Common myeloid progenitor, CD34-positive (primary cell): ENCODE measurements around the gene IQSEC2.
A peak's percentile ranks its signal among the peaks of the same experiment; 100 is the strongest.

Source experiments
- CTCF ChIA-PET: fragments of 350-600 bp; sonication (Branson Sonifier 250); formaldehyde crosslinking; loops from one replicate; lab custom pipeline; 2021; ENCODE audit warnings: antibody characterized with exemption; lab: Charles Lee
- POLR2A ChIA-PET: fragments of 350-600 bp; sonication (Branson Sonifier 250); formaldehyde crosslinking; loops from one replicate; lab custom pipeline; 2021; ENCODE audit warnings: antibody characterized with exemption; lab: Charles Lee
- DNase-seq, 3 donors: peaks; one replicate each; pipeline versions ENCODE4 v3.0.0 to v3.0.0-alpha.2; 2013
- H3K27ac ChIP-seq, 2 experiments: 1 replicate in 1 of 2; 2 replicates in 1 of 2; pipeline ENCODE4 v1.7.0; 2013; ENCODE audit warnings: inconsistent platforms in 2 of 2, low read length in 2 of 2, mild to moderate bottlenecking in 2 of 2, low read depth in 1 of 2, moderate library complexity in 1 of 2; ENCODE audit not compliant: severe bottlenecking in 2 of 2, insufficient read depth in 1 of 2, poor library complexity in 1 of 2
- H3K27me3 ChIP-seq, 5 experiments: replicated peaks in 2 of 5; 1 replicate in 3 of 5; 2 replicates in 2 of 5; pipeline versions ENCODE4 v1.6.1 to v1.7.0; 2013; ENCODE audit warnings: low read length in 4 of 5, mild to moderate bottlenecking in 2 of 5, moderate library complexity in 2 of 5, inconsistent platforms in 1 of 5; ENCODE audit not compliant: insufficient read depth in 5 of 5, control insufficient read depth in 4 of 5
- H3K36me3 ChIP-seq, 4 experiments: 1 replicate in 2 of 4; 2 replicates in 2 of 4; pipeline versions ENCODE4 v1.6.1 to v1.7.0; 2013; ENCODE audit warnings: low read length in 3 of 4, control low read depth in 1 of 4, mild to moderate bottlenecking in 1 of 4; ENCODE audit not compliant: control insufficient read depth in 4 of 4, insufficient read depth in 4 of 4
- H3K4me1 ChIP-seq, 4 experiments: 1 replicate in 3 of 4; 2 replicates in 1 of 4; pipeline versions ENCODE4 v1.6.1 to v1.7.1; 2013; ENCODE audit warnings: low read length in 3 of 4, mild to moderate bottlenecking in 3 of 4, control low read depth in 1 of 4, inconsistent platforms in 1 of 4, moderate library complexity in 1 of 4; ENCODE audit not compliant: control insufficient read depth in 4 of 4, insufficient read depth in 4 of 4; ENCODE audit errors: control extremely low read depth in 1 of 4
- H3K4me3 ChIP-seq, 7 experiments: 1 replicate in 4 of 7; 2 replicates in 3 of 7; pipeline versions ENCODE4 v1.5.1 to v1.7.0; 2013; ENCODE audit warnings: mild to moderate bottlenecking in 7 of 7, low read length in 6 of 7, moderate library complexity in 6 of 7, inconsistent platforms in 2 of 7, low read depth in 2 of 7, control low read depth in 1 of 7; ENCODE audit not compliant: insufficient read depth in 4 of 7, control insufficient read depth in 1 of 7; ENCODE audit errors: extremely low read depth in 1 of 7
- H3K9me3 ChIP-seq, 5 experiments: 1 replicate in 4 of 5; 2 replicates in 1 of 5; pipeline versions ENCODE4 v1.6.1 to v1.7.1; 2013; ENCODE audit warnings: low read length in 4 of 5, mild to moderate bottlenecking in 2 of 5, inconsistent platforms in 1 of 5, low read depth in 1 of 5, moderate library complexity in 1 of 5; ENCODE audit not compliant: control insufficient read depth in 4 of 5, insufficient read depth in 2 of 5; ENCODE audit errors: control extremely low read depth in 1 of 5
- WGBS: methylation state at CpG from one replicate; pipeline ENCODE4 v1.1.5; 2013; ENCODE audit not compliant: insufficient coverage; 5-methylcytosine and 5-hydroxymethylcytosine counted together

IQSEC2 gene

GRCh38 chrX:53269536-53270107, 11.8 kb downstream of the IQSEC2 start:
- WGBS, result 92% methylated on average over 14 of the region's 14 CpGs
- no peak overlapping the region for H3K27ac ChIP-seq
- H3K4me3 ChIP-seq, result no peak overlapping the region
- CTCF ChIA-PET, result interaction anchor here (1.1 to 1.3 kb wide), 3 partner anchors 13 to 44 kb away, joined by 3 read pairs; no protein-coding TSS in a partner anchor
- POLR2A ChIA-PET, result no interaction called here
- H3K36me3 ChIP-seq, result no peaks in the 10 kb centered on the region
- DNase-seq, result no peak
- peaks cover 0 to 51% (median 0%) of the 10 kb centered on the region in 5 experiments for H3K27me3 ChIP-seq
- H3K9me3 ChIP-seq, result no peaks in the 10 kb centered on the region
- peaks cover 0 to 8% (median 0%) of the 10 kb centered on the region in 4 experiments for H3K4me1 ChIP-seq

DNA sequence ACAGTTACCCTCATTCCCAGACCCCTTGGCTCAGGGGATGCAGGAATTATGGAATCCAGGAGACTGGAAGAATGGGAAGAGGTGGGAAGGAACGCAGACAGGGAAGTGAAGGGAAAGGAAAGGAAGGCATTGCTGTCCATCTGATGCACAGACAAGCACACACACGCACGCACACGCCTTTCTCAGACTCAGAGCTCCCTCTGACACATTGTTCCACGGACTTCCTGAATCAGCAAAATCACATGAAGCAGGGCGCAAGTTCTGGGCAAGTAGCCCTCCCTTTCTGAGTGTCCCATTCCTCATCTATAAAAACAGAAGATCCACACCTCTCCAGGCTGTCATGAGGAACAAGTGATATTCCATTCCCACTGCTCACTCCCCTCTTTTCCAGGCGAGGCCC, 13.2 kb downstream of the IQSEC2 start:
- Histone ChIP-seq H3K4me3 (no peak overlapping the region), H3K4me1 (peaks cover 2 to 17% (median 10%) of the 10 kb centered on the region in 4 experiments), H3K27ac (no peak overlapping the region), H3K36me3 (no peaks in the 10 kb centered on the region), H3K27me3 (peaks cover 0 to 60% (median 0%) of the 10 kb centered on the region in 5 experiments), H3K9me3 (no peaks in the 10 kb centered on the region)
- WGBS, result 48% methylated on average over 7 of the region's 7 CpGs
- peak in 1 of 3 donors; percentile 26 for DNase-seq
- ChIA-PET POLR2A (no interaction called here), CTCF (interaction anchor here (1.8 kb wide), 1 partner anchor 16 kb away, joined by 7 read pairs; no protein-coding TSS in a partner anchor)

DNA sequence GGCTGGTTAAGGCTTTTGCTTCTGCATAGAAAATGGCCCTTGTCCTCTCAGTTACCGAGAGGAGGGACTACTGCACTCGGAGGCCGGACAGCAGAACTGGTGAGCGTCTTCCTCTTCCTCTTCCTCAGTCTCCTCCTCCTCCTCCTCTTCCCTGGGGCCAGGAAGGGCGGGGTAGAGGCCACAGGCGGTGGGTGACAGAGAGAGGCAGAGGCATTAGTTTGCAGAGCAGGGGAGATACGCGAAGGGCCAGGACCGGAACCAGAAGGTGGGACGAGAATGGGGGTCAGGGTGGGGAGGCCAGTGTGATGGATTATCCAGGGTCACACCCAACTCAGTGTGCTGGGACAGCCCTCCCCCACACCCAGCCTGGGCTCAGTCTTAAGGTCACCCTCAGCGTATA, 14.5 kb downstream of the IQSEC2 start:
- ChIA-PET CTCF (interaction anchor here (1.8 kb wide), 1 partner anchor 17 kb away, joined by 7 read pairs; no protein-coding TSS in a partner anchor), POLR2A (no interaction called here)
- Histone ChIP-seq H3K36me3 (no peaks in the 10 kb centered on the region), H3K9me3 (no peaks in the 10 kb centered on the region), H3K27me3 (peaks cover 0 to 60% (median 0%) of the 10 kb centered on the region in 5 experiments), H3K4me1 (peaks cover 2 to 29% (median 21%) of the 10 kb centered on the region in 4 experiments), H3K4me3 (no peak overlapping the region), H3K27ac (no peak overlapping the region)
- DNase-seq, result no peak
- WGBS, result 93% methylated on average over 3 of the region's 11 CpGs

GRCh38 chrX:53265771-53266574, 15.4 kb downstream of the IQSEC2 start:
- POLR2A ChIA-PET, result no interaction called here
- WGBS, result 92% methylated on average over 5 of the region's 8 CpGs

DNA sequence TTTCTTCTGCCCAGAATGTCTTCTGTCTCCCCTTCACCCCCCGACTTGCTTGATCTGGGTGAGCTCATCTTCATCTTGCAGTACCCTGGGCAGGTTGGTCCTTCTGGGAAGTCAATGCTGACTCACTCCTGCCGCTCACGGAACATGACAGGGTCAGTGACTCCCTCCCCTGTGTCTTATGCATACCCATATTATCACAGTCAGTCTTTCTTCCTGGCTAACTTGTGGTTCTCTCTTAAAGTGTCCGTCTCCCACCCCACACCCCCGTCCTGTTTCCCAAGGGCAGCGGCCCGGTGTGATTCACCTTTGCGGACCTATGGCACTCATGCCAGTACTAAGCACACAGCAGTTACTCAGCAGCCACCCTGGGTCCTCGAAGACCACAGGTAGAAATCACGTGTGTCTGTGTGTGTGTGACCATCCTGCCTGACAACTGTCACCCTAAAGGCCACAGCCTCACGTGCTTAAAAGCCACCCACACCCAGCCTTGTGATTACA, 17.7 kb downstream of the IQSEC2 start:
- WGBS, result 69% methylated on average over 10 of the region's 11 CpGs
- peak in 2 of 3 donors; percentile 47 to 57 for DNase-seq
- H3K27me3 ChIP-seq, result peaks cover 0 to 52% (median 0%) of the 10 kb centered on the region in 5 experiments
- no peaks in the 10 kb centered on the region for H3K9me3 ChIP-seq
- ChIA-PET CTCF (interaction anchor here (2.0 kb wide), 1 partner anchor 19 kb away, joined by 8 read pairs; the partner anchor contains the start of gene IQSEC2), POLR2A (no interaction called here)
- no peak overlapping the region for H3K27ac ChIP-seq
- peaks cover 2 to 38% (median 29%) of the 10 kb centered on the region in 4 experiments for H3K4me1 ChIP-seq
- no peaks in the 10 kb centered on the region for H3K36me3 ChIP-seq
- H3K4me3 ChIP-seq, result no peak overlapping the region

More at GRCh38 chrX:53265771-53266574, 15.4 kb downstream of the IQSEC2 start:
- H3K9me3 ChIP-seq, result no peaks in the 10 kb centered on the region
- peaks cover 2 to 38% (median 29%) of the 10 kb centered on the region in 4 experiments for H3K4me1 ChIP-seq
- DNase-seq, result no peak
- H3K27me3 ChIP-seq, result peaks cover 0 to 60% (median 0%) of the 10 kb centered on the region in 5 experiments
- CTCF ChIA-PET, result no interaction called here
- H3K4me3 ChIP-seq, result no peak overlapping the region
- no peak overlapping the region for H3K27ac ChIP-seq
- H3K36me3 ChIP-seq, result no peaks in the 10 kb centered on the region

- no peak overlapping the region for H3K27ac ChIP-seq
- POLR2A ChIA-PET, result no interaction called here
- peak; percentile 33 to 71 (median 66) for DNase-seq
- peaks cover 2 to 32% (median 29%) of the 10 kb centered on the region in 4 experiments for H3K4me1 ChIP-seq
- H3K9me3 ChIP-seq, result no peaks in the 10 kb centered on the region
- peaks cover 0 to 52% (median 0%) of the 10 kb centered on the region in 5 experiments for H3K27me3 ChIP-seq
- CTCF ChIA-PET, result interaction anchor here (1.4 to 1.8 kb wide), 2 partner anchors 10 to 51 kb away, joined by 5 to 9 read pairs; no protein-coding TSS in a partner anchor
- H3K4me3 ChIP-seq, result peak overlapping the region in 1 of 7 experiments; percentile 16
- H3K36me3 ChIP-seq, result no peaks in the 10 kb centered on the region
- WGBS, result 26% methylated on average over 2 of the region's 8 CpGs
These were observed 18.4 kb downstream of the IQSEC2 start for GRCh38 chrX:53262918-53263394.
